ENCODE measurements around the gene ZNF462.

DNA sequence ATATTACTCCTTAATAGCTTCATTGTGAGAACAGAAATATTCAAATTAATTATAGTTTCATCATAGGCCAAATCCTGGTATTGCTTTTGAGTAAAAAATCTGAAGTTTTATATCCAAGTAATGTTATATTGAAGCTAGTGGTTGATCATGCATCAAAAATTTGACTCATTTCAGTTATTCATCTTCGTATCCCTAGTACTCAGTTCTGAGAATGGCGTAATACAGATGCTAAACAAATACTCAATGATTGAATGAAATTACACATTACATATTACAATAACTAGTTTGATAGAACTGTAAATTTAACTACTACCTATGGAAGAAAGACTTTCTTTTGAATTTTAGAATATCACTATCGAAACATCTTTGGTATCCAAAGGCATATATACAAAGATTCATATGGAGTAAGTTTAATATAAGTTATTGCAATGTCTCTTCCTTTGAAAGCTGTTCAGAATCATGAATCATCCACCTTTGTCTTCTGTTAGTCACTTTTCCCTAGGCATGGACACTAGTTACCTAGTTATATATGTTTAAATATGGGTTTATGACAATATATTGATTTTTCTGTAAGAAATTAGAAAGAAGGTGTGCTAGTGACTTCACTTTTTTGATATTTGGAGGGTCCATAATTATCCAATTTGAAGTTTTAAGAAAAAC is 5.0 kb upstream of the ZNF462 start:
- TF ChIP-seq SP1 (IDR thresholded peaks at IDR 0.05): no peak
- TF ChIP-seq, protein P1, sequence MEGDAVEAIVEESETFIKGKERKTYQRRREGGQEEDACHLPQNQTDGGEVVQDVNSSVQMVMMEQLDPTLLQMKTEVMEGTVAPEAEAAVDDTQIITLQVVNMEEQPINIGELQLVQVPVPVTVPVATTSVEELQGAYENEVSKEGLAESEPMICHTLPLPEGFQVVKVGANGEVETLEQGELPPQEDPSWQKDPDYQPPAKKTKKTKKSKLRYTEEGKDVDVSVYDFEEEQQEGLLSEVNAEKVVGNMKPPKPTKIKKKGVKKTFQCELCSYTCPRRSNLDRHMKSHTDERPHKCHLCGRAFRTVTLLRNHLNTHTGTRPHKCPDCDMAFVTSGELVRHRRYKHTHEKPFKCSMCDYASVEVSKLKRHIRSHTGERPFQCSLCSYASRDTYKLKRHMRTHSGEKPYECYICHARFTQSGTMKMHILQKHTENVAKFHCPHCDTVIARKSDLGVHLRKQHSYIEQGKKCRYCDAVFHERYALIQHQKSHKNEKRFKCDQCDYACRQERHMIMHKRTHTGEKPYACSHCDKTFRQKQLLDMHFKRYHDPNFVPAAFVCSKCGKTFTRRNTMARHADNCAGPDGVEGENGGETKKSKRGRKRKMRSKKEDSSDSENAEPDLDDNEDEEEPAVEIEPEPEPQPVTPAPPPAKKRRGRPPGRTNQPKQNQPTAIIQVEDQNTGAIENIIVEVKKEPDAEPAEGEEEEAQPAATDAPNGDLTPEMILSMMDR (IDR thresholded peaks at IDR 0.05; ENCODE audit: low read depth, low read length, missing input control): no peak

Data from liver (tissue), 3 donors.